Breast epithelium (tissue), 4 donors: ENCODE data around the gene ATXN1. TPM values are rescaled to one million over a fixed set of nuclear protein-coding genes. Genes with fewer than 3 reads are reported as not detected.

Experiments
- DNase-seq, 2 donors: peaks; one replicate each; pipeline ENCODE4 v3.0.0-alpha.2; 2019; ENCODE audit warnings: low spot score in 2 of 2
- H3K27ac ChIP-seq, 2 donors: fragments of 200-600 bp; sonication (generic) in 1 of 2; one replicate each; pipeline ENCODE4 v1.5.1; 2016 to 2019; ENCODE audit warnings: mild to moderate bottlenecking in 1 of 2
- H3K27me3 ChIP-seq, 2 donors: fragments of 200-600 bp; sonication (generic) in 1 of 2; one replicate each; pipeline versions ENCODE4 v1.5.1 to v1.6.0; 2017 to 2019; ENCODE audit warnings: control low read depth in 1 of 2, mild to moderate bottlenecking in 1 of 2
- H3K36me3 ChIP-seq: fragments of 200-600 bp; one replicate; pipeline ENCODE4 v1.5.1; 2019
- H3K4me1 ChIP-seq, 2 donors: fragments of 200-600 bp; sonication (generic); one replicate each; pipeline ENCODE4 v1.5.1; 2016 to 2019; ENCODE audit warnings: control low read depth in 1 of 2
- H3K4me3 ChIP-seq, 3 donors: fragments of 200-600 bp; sonication (generic); 1 replicate in 2 of 3; 2 replicates in 1 of 3; pipeline ENCODE4 v1.5.1; 2016 to 2019; ENCODE audit warnings: mild to moderate bottlenecking in 3 of 3, moderate library complexity in 2 of 3
- H3K9me3 ChIP-seq, 2 donors: fragments of 200-600 bp; sonication (generic) in 1 of 2; one replicate each; pipeline ENCODE4 v1.5.1; 2016 to 2019; ENCODE audit warnings: control low read depth in 1 of 2
- CTCF ChIP-seq, 3 donors: fragments of 450-650 bp; IDR thresholded peaks; one replicate each; pipeline ENCODE4 v1.5.1; 2016 to 2017; ENCODE audit warnings: antibody characterized with exemption in 3 of 3, mild to moderate bottlenecking in 3 of 3, moderate library complexity in 3 of 3
- POLR2A ChIP-seq: fragments of 450-650 bp; IDR thresholded peaks from one replicate; pipeline ENCODE4 v1.6.1; 2016; ENCODE audit warnings: antibody characterized with exemption, mild to moderate bottlenecking, moderate library complexity
- POLR2AphosphoS5 ChIP-seq, 3 donors: sonication (generic); formaldehyde crosslinking; IDR thresholded peaks; one replicate each; pipeline ENCODE4 v1.6.1; 2017; ENCODE audit warnings: antibody characterized with exemption in 3 of 3
- intact Hi-C: fragments of 100-400 bp; cut with DNase I; formaldehyde crosslinking; loops from one replicate; pipeline ENCODE4 v1.15.1; 2023; ENCODE audit warnings: low total_unique reads
- total RNA-seq, 3 donors: library from RNA; depleted of rRNA; stranded (reverse); fragments of >200 nt; gene quantifications; one replicate each; pipeline ENCODE4 v1.1.0, GENCODE V29; 2016

The ATXN1 gene
- total RNA-seq, 3 donors from 2014 or later = 26.7 to 63.2 (median 37.4) TPM

GRCh38 chr6:16405375-16405774, 355.9 kb downstream of the ATXN1 start:
- no peak overlapping the region for H3K27ac ChIP-seq
- H3K4me1 ChIP-seq = no peaks in the 10 kb centered on the region
- no peaks in the 10 kb centered on the region for H3K36me3 ChIP-seq
- H3K9me3 ChIP-seq = no peaks in the 10 kb centered on the region
- intact Hi-C loops = no loop called here
- no peak overlapping the region for H3K4me3 ChIP-seq
- DNase-seq = no peak
- no peak for TF ChIP-seq POLR2AphosphoS5 (IDR thresholded peaks at IDR 0.05)
- TF ChIP-seq CTCF (IDR thresholded peaks at IDR 0.05) = no peak
- no peak for TF ChIP-seq POLR2A
- H3K27me3 ChIP-seq = no peaks in the 10 kb centered on the region

GRCh38 chr6:16404456-16404855, 356.8 kb downstream of the ATXN1 start:
- H3K4me3 ChIP-seq = no peak overlapping the region
- no peak for TF ChIP-seq POLR2A
- no peak for TF ChIP-seq POLR2AphosphoS5 (IDR thresholded peaks at IDR 0.05)
- TF ChIP-seq CTCF (IDR thresholded peaks at IDR 0.05) = no peak
- intact Hi-C loops = no loop called here
- H3K27me3 ChIP-seq = no peaks in the 10 kb centered on the region
- no peak for DNase-seq
- H3K4me1 ChIP-seq = no peaks in the 10 kb centered on the region
- no peak overlapping the region for H3K27ac ChIP-seq
- H3K9me3 ChIP-seq = no peaks in the 10 kb centered on the region
- no peaks in the 10 kb centered on the region for H3K36me3 ChIP-seq

- intact Hi-C loops = no loop called here
- Histone ChIP-seq H3K27ac (no peak overlapping the region), H3K27me3 (no peaks in the 10 kb centered on the region), H3K4me1 (no peaks in the 10 kb centered on the region), H3K36me3 (no peaks in the 10 kb centered on the region), H3K9me3 (no peaks in the 10 kb centered on the region), H3K4me3 (no peak overlapping the region)
- no peak for TF ChIP-seq CTCF (IDR thresholded peaks at IDR 0.05)
- no peak for TF ChIP-seq POLR2A
- TF ChIP-seq POLR2AphosphoS5 (IDR thresholded peaks at IDR 0.05) = no peak
- no peak for DNase-seq
These were observed 357.4 kb downstream of the ATXN1 start for GRCh38 chr6:16403831-16404230.

GRCh38 chr6:16402581-16402900, 358.7 kb downstream of the ATXN1 start:
- Histone ChIP-seq H3K27me3 (no peaks in the 10 kb centered on the region), H3K4me3 (no peak overlapping the region), H3K36me3 (no peaks in the 10 kb centered on the region), H3K9me3 (no peaks in the 10 kb centered on the region), H3K27ac (no peak overlapping the region), H3K4me1 (no peaks in the 10 kb centered on the region)
- no peak for DNase-seq
- intact Hi-C loops = no loop called here
- TF ChIP-seq POLR2AphosphoS5 (IDR thresholded peaks at IDR 0.05) = no peak
- TF ChIP-seq POLR2A = no peak
- no peak for TF ChIP-seq CTCF (IDR thresholded peaks at IDR 0.05)

- no peak for TF ChIP-seq POLR2AphosphoS5 (IDR thresholded peaks at IDR 0.05)
- TF ChIP-seq POLR2A = no peak
- TF ChIP-seq CTCF (IDR thresholded peaks at IDR 0.05) = no peak
- H3K4me1 ChIP-seq = no peaks in the 10 kb centered on the region
- no peak for DNase-seq
- H3K4me3 ChIP-seq = no peak overlapping the region
- intact Hi-C loops = no loop called here
- no peaks in the 10 kb centered on the region for H3K36me3 ChIP-seq
- no peaks in the 10 kb centered on the region for H3K27me3 ChIP-seq
- no peak overlapping the region for H3K27ac ChIP-seq
- H3K9me3 ChIP-seq = no peaks in the 10 kb centered on the region
These were observed 361.0 kb downstream of the ATXN1 start for GRCh38 chr6:16400248-16400760.
